Astrocyte (in vitro differentiated cells and primary cell): ENCODE measurements around the gene EYS.

Source experiments
- EZH2 ChIP-seq: IDR thresholded peaks from 2 replicates; pipeline ENCODE4 v1.6.1; 2012; ENCODE audit warnings: mild to moderate bottlenecking, low read length, inconsistent platforms; ENCODE audit not compliant: insufficient read depth
- TF ChIP-seq, protein P1 (sequence below): IDR thresholded peaks from 2 replicates; pipeline ENCODE4 v1.5.1; 2011; ENCODE audit warnings: low read depth, mild to moderate bottlenecking, inconsistent platforms, low read length, moderate library complexity; ENCODE audit not compliant: insufficient read depth

- TF ChIP-seq, protein P1, sequence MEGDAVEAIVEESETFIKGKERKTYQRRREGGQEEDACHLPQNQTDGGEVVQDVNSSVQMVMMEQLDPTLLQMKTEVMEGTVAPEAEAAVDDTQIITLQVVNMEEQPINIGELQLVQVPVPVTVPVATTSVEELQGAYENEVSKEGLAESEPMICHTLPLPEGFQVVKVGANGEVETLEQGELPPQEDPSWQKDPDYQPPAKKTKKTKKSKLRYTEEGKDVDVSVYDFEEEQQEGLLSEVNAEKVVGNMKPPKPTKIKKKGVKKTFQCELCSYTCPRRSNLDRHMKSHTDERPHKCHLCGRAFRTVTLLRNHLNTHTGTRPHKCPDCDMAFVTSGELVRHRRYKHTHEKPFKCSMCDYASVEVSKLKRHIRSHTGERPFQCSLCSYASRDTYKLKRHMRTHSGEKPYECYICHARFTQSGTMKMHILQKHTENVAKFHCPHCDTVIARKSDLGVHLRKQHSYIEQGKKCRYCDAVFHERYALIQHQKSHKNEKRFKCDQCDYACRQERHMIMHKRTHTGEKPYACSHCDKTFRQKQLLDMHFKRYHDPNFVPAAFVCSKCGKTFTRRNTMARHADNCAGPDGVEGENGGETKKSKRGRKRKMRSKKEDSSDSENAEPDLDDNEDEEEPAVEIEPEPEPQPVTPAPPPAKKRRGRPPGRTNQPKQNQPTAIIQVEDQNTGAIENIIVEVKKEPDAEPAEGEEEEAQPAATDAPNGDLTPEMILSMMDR, result no peak
- no peak for TF ChIP-seq EZH2
Measured at GRCh38 chr6:63724721-63725120, 1982.3 kb downstream of the EYS start.
